Effector memory CD4-positive, alpha-beta T cell (primary cell): ENCODE measurements around the gene ZFYVE28.

Experiments used
- DNase-seq, 3 donors: peaks; one replicate each; pipeline ENCODE4 v3.0.0-alpha.2; 2020
- H3K27ac ChIP-seq: 2 replicates; pipeline ENCODE4 v1.7.0; 2013; ENCODE audit warnings: mild to moderate bottlenecking, low read length, moderate library complexity; ENCODE audit not compliant: insufficient read depth, poor library complexity, severe bottlenecking
- H3K27me3 ChIP-seq: replicated peaks from 2 replicates; pipeline ENCODE4 v1.7.0; 2013; ENCODE audit warnings: mild to moderate bottlenecking, low read length; ENCODE audit not compliant: insufficient read depth, control insufficient read depth, poor library complexity, severe bottlenecking
- H3K36me3 ChIP-seq: 2 replicates; pipeline ENCODE4 v1.7.0; 2013; ENCODE audit warnings: mild to moderate bottlenecking, low read length, moderate library complexity; ENCODE audit not compliant: control insufficient read depth, insufficient read depth
- H3K4me1 ChIP-seq: 2 replicates; pipeline ENCODE4 v1.7.0; 2013; ENCODE audit warnings: low read length, mild to moderate bottlenecking; ENCODE audit not compliant: control insufficient read depth, insufficient read depth, poor library complexity, severe bottlenecking
- H3K4me3 ChIP-seq: 2 replicates; pipeline ENCODE4 v1.7.0; 2013; ENCODE audit warnings: low read length, low read depth, mild to moderate bottlenecking; ENCODE audit not compliant: insufficient read depth, poor library complexity, severe bottlenecking
- H3K9me3 ChIP-seq: 2 replicates; pipeline ENCODE4 v1.7.0; 2013; ENCODE audit warnings: mild to moderate bottlenecking, low read length, moderate library complexity; ENCODE audit not compliant: control insufficient read depth

ZFYVE28 gene

GRCh38 chr4:2426711-2427275 lies 8.3 kb upstream of the ZFYVE28 start:
- Histone ChIP-seq H3K4me3 (no peak overlapping the region), H3K9me3 (no peaks in the 10 kb centered on the region), H3K36me3 (no peaks in the 10 kb centered on the region), H3K4me1 (no peaks in the 10 kb centered on the region), H3K27ac (no peak overlapping the region), H3K27me3 (no peaks in the 10 kb centered on the region)
- DNase-seq = no peak

- H3K27ac ChIP-seq = no peak overlapping the region
- H3K36me3 ChIP-seq = no peaks in the 10 kb centered on the region
- H3K4me3 ChIP-seq = no peak overlapping the region
- no peaks in the 10 kb centered on the region for H3K27me3 ChIP-seq
- H3K4me1 ChIP-seq = no peaks in the 10 kb centered on the region
- no peak for DNase-seq
- H3K9me3 ChIP-seq = no peaks in the 10 kb centered on the region
These were observed 7.6 kb upstream of the ZFYVE28 start for GRCh38 chr4:2426069-2426397.

- Histone ChIP-seq H3K27ac (no peak overlapping the region), H3K4me3 (no peak overlapping the region), H3K9me3 (no peaks in the 10 kb centered on the region), H3K4me1 (no peaks in the 10 kb centered on the region), H3K36me3 (no peaks in the 10 kb centered on the region), H3K27me3 (no peaks in the 10 kb centered on the region)
- DNase-seq = no peak
These were observed 7.1 kb upstream of the ZFYVE28 start for GRCh38 chr4:2425386-2426068.

- Histone ChIP-seq H3K27me3 (no peaks in the 10 kb centered on the region), H3K36me3 (no peaks in the 10 kb centered on the region), H3K27ac (no peak overlapping the region), H3K4me3 (no peak overlapping the region), H3K4me1 (peaks cover 1% of the 10 kb centered on the region), H3K9me3 (no peaks in the 10 kb centered on the region)
- DNase-seq = no peak
These were observed 6.1 kb upstream of the ZFYVE28 start for GRCh38 chr4:2424581-2424980.

GRCh38 chr4:2423695-2424094 lies 5.2 kb upstream of the ZFYVE28 start:
- H3K4me3 ChIP-seq = no peak overlapping the region
- no peak overlapping the region for H3K27ac ChIP-seq
- no peaks in the 10 kb centered on the region for H3K9me3 ChIP-seq
- no peak for DNase-seq
- H3K4me1 ChIP-seq = peaks cover 5% of the 10 kb centered on the region
- no peaks in the 10 kb centered on the region for H3K27me3 ChIP-seq
- no peaks in the 10 kb centered on the region for H3K36me3 ChIP-seq

GRCh38 chr4:2423066-2423465 lies 4.6 kb upstream of the ZFYVE28 start:
- H3K9me3 ChIP-seq = no peaks in the 10 kb centered on the region
- no peak overlapping the region for H3K27ac ChIP-seq
- no peaks in the 10 kb centered on the region for H3K36me3 ChIP-seq
- no peaks in the 10 kb centered on the region for H3K27me3 ChIP-seq
- DNase-seq = no peak
- peaks cover 5% of the 10 kb centered on the region for H3K4me1 ChIP-seq
- H3K4me3 ChIP-seq = no peak overlapping the region

- Histone ChIP-seq H3K27ac (no peak overlapping the region), H3K4me3 (no peak overlapping the region), H3K27me3 (no peaks in the 10 kb centered on the region), H3K36me3 (no peaks in the 10 kb centered on the region), H3K4me1 (peaks cover 12% of the 10 kb centered on the region), H3K9me3 (no peaks in the 10 kb centered on the region)
- no peak for DNase-seq
These were observed 3.5 kb upstream of the ZFYVE28 start for GRCh38 chr4:2421928-2422327.

- Histone ChIP-seq H3K27ac (peak overlapping the region; percentile 92), H3K4me1 (peaks cover 27% of the 10 kb centered on the region), H3K9me3 (no peaks in the 10 kb centered on the region), H3K36me3 (no peaks in the 10 kb centered on the region), H3K4me3 (no peak overlapping the region), H3K27me3 (no peaks in the 10 kb centered on the region)
- DNase-seq = no peak
These were observed 1.4 kb upstream of the ZFYVE28 start for GRCh38 chr4:2419814-2420213.

- Histone ChIP-seq H3K9me3 (no peaks in the 10 kb centered on the region), H3K4me3 (peak within 1 kb of the TSS; percentile 81), H3K27me3 (no peaks in the 10 kb centered on the region), H3K4me1 (peaks cover 35% of the 10 kb centered on the region), H3K27ac (peak within 1 kb of the TSS; percentile 92), H3K36me3 (no peaks in the 10 kb centered on the region)
- DNase-seq = peak; percentile 98 to 99 (median 99)
These were observed 466 bp upstream of the ZFYVE28 start, which contains the start of gene CFAP99 for GRCh38 chr4:2418650-2419571. CFAP99 (plus strand) TSS chr4:2418955.

GRCh38 chr4:2417226-2417764 lies 1.1 kb downstream of the ZFYVE28 start:
- H3K27ac ChIP-seq = peak overlapping the region; percentile 50
- no peaks in the 10 kb centered on the region for H3K36me3 ChIP-seq
- DNase-seq = no peak
- no peaks in the 10 kb centered on the region for H3K27me3 ChIP-seq
- H3K9me3 ChIP-seq = no peaks in the 10 kb centered on the region
- peak overlapping the region; percentile 81 for H3K4me3 ChIP-seq
- peaks cover 48% of the 10 kb centered on the region for H3K4me1 ChIP-seq
